BE2C (cell line): ENCODE results near the gene COL9A3.

Experiments
- DNase-seq: peaks from one replicate; pipeline ENCODE4 v3.0.0-alpha.2; 2020
- H3K27me3 ChIP-seq: fragments of 250-450 bp; sonication (Bioruptor Pico); 2 replicates; pipeline ENCODE4 v1.5.1; 2020; ENCODE audit warnings: mild to moderate bottlenecking
- H3K36me3 ChIP-seq: fragments of 250-450 bp; sonication (Bioruptor Pico); 2 replicates; pipeline ENCODE4 v1.5.1; 2020; ENCODE audit warnings: mild to moderate bottlenecking
- H3K4me1 ChIP-seq: fragments of 250-450 bp; sonication (Bioruptor Pico); 2 replicates; pipeline ENCODE4 v1.5.1; 2020
- H3K4me3 ChIP-seq: 2 replicates; pipeline ENCODE4 v1.5.1; 2011; ENCODE audit warnings: low read depth, low read length
- H3K9me3 ChIP-seq: fragments of 250-450 bp; sonication (Bioruptor Pico); 2 replicates; pipeline ENCODE4 v1.5.1; 2020
- CTCF ChIP-seq: IDR thresholded peaks from 2 replicates; pipeline ENCODE4 v1.5.1; 2012; ENCODE audit warnings: mild to moderate bottlenecking, low read depth, low read length

COL9A3 gene

GRCh38 chr20:62773845-62774714 is 42.8 kb upstream of the COL9A3 start:
- Histone ChIP-seq H3K4me3 (no peak overlapping the region), H3K27me3 (no peaks in the 10 kb centered on the region), H3K36me3 (no peaks in the 10 kb centered on the region), H3K9me3 (no peaks in the 10 kb centered on the region), H3K4me1 (peaks cover 3% of the 10 kb centered on the region)
- DNase-seq = no peak
- TF ChIP-seq CTCF = no peak

- no peak for TF ChIP-seq CTCF
- H3K4me3 ChIP-seq = no peak overlapping the region
- H3K36me3 ChIP-seq = no peaks in the 10 kb centered on the region
- H3K27me3 ChIP-seq = no peaks in the 10 kb centered on the region
- H3K9me3 ChIP-seq = no peaks in the 10 kb centered on the region
- H3K4me1 ChIP-seq = peaks cover 3% of the 10 kb centered on the region
- no peak for DNase-seq
Measured at GRCh38 chr20:62774762-62775161, 42.1 kb upstream of the COL9A3 start.

DNA sequence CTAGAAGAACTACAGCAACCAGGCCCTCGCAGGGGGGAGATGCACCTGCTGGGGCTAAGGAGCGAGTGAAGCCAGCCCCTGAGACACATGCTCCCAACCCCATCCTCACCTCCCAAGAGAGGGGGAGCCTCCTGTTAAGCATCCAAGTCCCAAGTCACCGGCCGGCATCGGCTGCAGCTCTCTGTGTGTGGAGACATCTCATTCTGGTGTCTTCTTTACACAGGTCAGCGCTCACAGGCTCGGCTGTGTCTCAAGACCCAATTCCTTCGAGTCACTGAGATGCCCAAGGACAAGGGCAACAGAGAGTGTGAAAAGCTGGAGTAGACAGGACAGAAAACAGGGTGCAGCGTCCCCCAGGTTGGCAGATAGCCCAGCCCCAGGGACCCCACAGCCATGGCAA is 41.6 kb upstream of the COL9A3 start:
- Histone ChIP-seq H3K27me3 (no peaks in the 10 kb centered on the region), H3K4me3 (no peak overlapping the region), H3K4me1 (peaks cover 3% of the 10 kb centered on the region), H3K36me3 (no peaks in the 10 kb centered on the region), H3K9me3 (no peaks in the 10 kb centered on the region)
- no peak for DNase-seq
- TF ChIP-seq CTCF = no peak

GRCh38 chr20:62776035-62776691 is 40.7 kb upstream of the COL9A3 start:
- Histone ChIP-seq H3K36me3 (no peaks in the 10 kb centered on the region), H3K9me3 (no peaks in the 10 kb centered on the region), H3K27me3 (no peaks in the 10 kb centered on the region), H3K4me3 (no peak overlapping the region), H3K4me1 (peaks cover 3% of the 10 kb centered on the region)
- DNase-seq = no peak
- TF ChIP-seq CTCF = no peak

GRCh38 chr20:62776692-62777527 is 39.9 kb upstream of the COL9A3 start:
- Histone ChIP-seq H3K4me1 (peaks cover 3% of the 10 kb centered on the region), H3K27me3 (no peaks in the 10 kb centered on the region), H3K36me3 (no peaks in the 10 kb centered on the region), H3K4me3 (no peak overlapping the region), H3K9me3 (no peaks in the 10 kb centered on the region)
- no peak for TF ChIP-seq CTCF
- DNase-seq = peak; percentile 72
